PC-3 (cell line): ENCODE results near the gene NARS2. TPM values are rescaled to one million over a fixed set of nuclear protein-coding genes. Genes with fewer than 3 reads are reported as not detected.

ENCODE experiments used
- ATAC-seq: fragments of 200-7000 bp; cut with Tn5 transposase; 2 replicates; pipeline ENCODE4 v1.9.1; 2020; ENCODE audit warnings: mild to moderate bottlenecking, moderate library complexity
- BruUV-seq: library from RNA; stranded (reverse); fragments of 400-500 nt; replicated peaks from 2 replicates; lab custom pipeline; 2021; lab: Mats Ljungman, UMichigan
- CTCF ChIA-PET: fragments of 300-600 bp; sonication (Branson Sonifier 250); formaldehyde crosslinking; loops from one replicate; lab custom pipeline; 2022; ENCODE audit warnings: antibody characterized with exemption; lab: Charles Lee
- POLR2A ChIA-PET: fragments of 300-600 bp; sonication (Branson Sonifier 250); formaldehyde crosslinking; loops from one replicate; lab custom pipeline; 2022; ENCODE audit warnings: antibody characterized with exemption; ENCODE audit not compliant: unreplicated experiment; lab: Charles Lee
- DNase-seq: peaks from one replicate; pipeline ENCODE4 v3.0.0-alpha.2; 2015
- H2AFZ ChIP-seq: fragments of 300-600 bp; sonication (generic); 2 replicates; pipeline ENCODE4 v1.6.0; 2016; ENCODE audit warnings: antibody characterized with exemption, low read length
- H3F3A ChIP-seq: fragments of 300-600 bp; sonication (generic); one replicate; pipeline ENCODE4 v1.6.0; 2017; ENCODE audit warnings: antibody characterized with exemption, low read length, control low read depth, mild to moderate bottlenecking; ENCODE audit not compliant: unreplicated experiment
- H3K27ac ChIP-seq: fragments of 300-600 bp; sonication (generic); 2 replicates; pipeline ENCODE4 v1.5.1; 2016; ENCODE audit warnings: mild to moderate bottlenecking, low read length
- H3K27me3 ChIP-seq: fragments of 300-600 bp; sonication (generic); 2 replicates; pipeline ENCODE4 v1.6.1; 2016; ENCODE audit warnings: low read length, mixed read lengths
- H3K36me3 ChIP-seq: fragments of 300-600 bp; sonication (generic); 2 replicates; pipeline ENCODE4 v1.6.1; 2016; ENCODE audit warnings: low read depth, mixed run types, low read length, mixed read lengths
- H3K4me1 ChIP-seq: fragments of 300-600 bp; sonication (generic); 2 replicates; pipeline ENCODE4 v1.5.1; 2016; ENCODE audit warnings: low read length; ENCODE audit not compliant: insufficient read depth
- H3K4me2 ChIP-seq: fragments of 300-600 bp; sonication (generic); 2 replicates; pipeline ENCODE4 v1.6.0; 2016; ENCODE audit warnings: low read length
- H3K4me3 ChIP-seq: fragments of 300-600 bp; sonication (generic); 2 replicates; pipeline ENCODE4 v1.5.1; 2016; ENCODE audit warnings: mild to moderate bottlenecking, low read length, mixed read lengths
- H3K79me2 ChIP-seq: fragments of 300-600 bp; sonication (generic); 2 replicates; pipeline ENCODE4 v1.6.1; 2017; ENCODE audit warnings: low read length, mixed read lengths
- H3K9ac ChIP-seq: fragments of 300-600 bp; sonication (generic); 2 replicates; pipeline ENCODE4 v1.6.0; 2016; ENCODE audit warnings: mild to moderate bottlenecking, low read length
- H3K9me2 ChIP-seq: fragments of 300-600 bp; sonication (generic); replicated peaks from 2 replicates; pipeline ENCODE4 v1.6.1; 2016; ENCODE audit warnings: mixed run types, low read length, mixed read lengths
- H3K9me3 ChIP-seq: fragments of 300-600 bp; sonication (generic); 2 replicates; pipeline ENCODE4 v1.6.1; 2016; ENCODE audit warnings: low read length, mixed read lengths
- H4K20me1 ChIP-seq: fragments of 300-600 bp; sonication (generic); 2 replicates; pipeline ENCODE4 v1.6.1; 2016; ENCODE audit warnings: low read length, mixed read lengths
- CTCF ChIP-seq: fragments of 300-600 bp; sonication (generic); conservative IDR thresholded peaks from 2 replicates; pipeline ENCODE4 v1.5.1; 2017; ENCODE audit warnings: antibody characterized with exemption, low read depth, mild to moderate bottlenecking, low read length
- EZH2 ChIP-seq: fragments of 300-600 bp; sonication (generic); IDR thresholded peaks from one replicate; pipeline ENCODE4 v1.6.1; 2017; ENCODE audit warnings: antibody characterized with exemption, mild to moderate bottlenecking, low read length; ENCODE audit not compliant: unreplicated experiment
- EZH2phosphoT487 ChIP-seq: fragments of 300-600 bp; sonication (generic); IDR thresholded peaks from 2 replicates; pipeline ENCODE4 v1.6.1; 2018; ENCODE audit warnings: mild to moderate bottlenecking, antibody characterized with exemption, low read length, borderline replicate concordance
- intact Hi-C: fragments of 100-400 bp; cut with micrococcal nuclease; formaldehyde crosslinking; loops from 2 replicates; pipeline ENCODE4 v1.9.0; 2023
- total RNA-seq: library from RNA; depleted of rRNA; stranded (reverse); fragments of >200 nt; gene quantifications from 2 replicates; pipeline ENCODE4 v1.2.3, GENCODE V29; 2014

Gene NARS2
- total RNA-seq, 1 experiment from 2014 or later, result 33.5 TPM

GRCh38 chr11:78497293-78497692 lies 77.4 kb downstream of the NARS2 start:
- POLR2A ChIA-PET, result no interaction called here
- Histone ChIP-seq H2AFZ (no peak overlapping the region), H3K9me2 (no peaks in the 10 kb centered on the region), H3K27me3 (no peaks in the 10 kb centered on the region), H4K20me1 (no peaks in the 10 kb centered on the region), H3K4me1 (no peaks in the 10 kb centered on the region), H3K9ac (no peak overlapping the region), H3K79me2 (no peaks in the 10 kb centered on the region), H3K4me3 (no peak overlapping the region), H3K36me3 (no peaks in the 10 kb centered on the region), H3K27ac (no peak overlapping the region), H3K4me2 (no peak overlapping the region), H3K9me3 (no peaks in the 10 kb centered on the region), H3F3A (no peaks in the 10 kb centered on the region)
- DNase-seq, result no peak
- CTCF ChIA-PET, result interaction anchor here (0.7 kb wide), 1 partner anchor 63 kb away, joined by 3 read pairs; no protein-coding TSS in a partner anchor
- no peak for ATAC-seq
- intact Hi-C loops, result no loop called here
- BruUV-seq, result no TSS peak
- TF ChIP-seq CTCF (no peak), EZH2 (no peak), EZH2phosphoT487 (no peak)

GRCh38 chr11:78493413-78493975 lies 81.2 kb downstream of the NARS2 start:
- Histone ChIP-seq H3K9ac (no peak overlapping the region), H3K9me3 (no peaks in the 10 kb centered on the region), H3K9me2 (no peaks in the 10 kb centered on the region), H2AFZ (no peak overlapping the region), H3K4me2 (no peak overlapping the region), H3K4me1 (no peaks in the 10 kb centered on the region), H3K27me3 (no peaks in the 10 kb centered on the region), H3K79me2 (no peaks in the 10 kb centered on the region), H3F3A (no peaks in the 10 kb centered on the region), H3K4me3 (no peak overlapping the region), H3K36me3 (no peaks in the 10 kb centered on the region; the same call in 1 of the 2 replicates), H4K20me1 (no peaks in the 10 kb centered on the region), H3K27ac (no peak overlapping the region)
- CTCF ChIA-PET, result no interaction called here
- no TSS peak for BruUV-seq
- POLR2A ChIA-PET, result no interaction called here
- DNase-seq (no peak), ATAC-seq (no peak)
- intact Hi-C loops, result no loop called here
- TF ChIP-seq CTCF (no peak), EZH2 (no peak), EZH2phosphoT487 (no peak)

GRCh38 chr11:78492973-78493372 lies 81.7 kb downstream of the NARS2 start:
- BruUV-seq, result no TSS peak

More at GRCh38 chr11:78492973-78493372, 81.7 kb downstream of the NARS2 start:
- Histone ChIP-seq H2AFZ (no peak overlapping the region), H3K9me3 (no peaks in the 10 kb centered on the region), H3K27ac (no peak overlapping the region), H3K9me2 (no peaks in the 10 kb centered on the region), H3K36me3 (no peaks in the 10 kb centered on the region; the same call in 1 of the 2 replicates), H3K27me3 (no peaks in the 10 kb centered on the region), H3K4me3 (no peak overlapping the region), H3K9ac (no peak overlapping the region), H3K4me2 (no peak overlapping the region), H3K4me1 (no peaks in the 10 kb centered on the region), H3K79me2 (no peaks in the 10 kb centered on the region), H3F3A (no peaks in the 10 kb centered on the region), H4K20me1 (no peaks in the 10 kb centered on the region)
- ATAC-seq (no peak), DNase-seq (no peak)
- CTCF ChIA-PET, result no interaction called here
- POLR2A ChIA-PET, result no interaction called here
- intact Hi-C loops, result no loop called here
- TF ChIP-seq EZH2 (no peak), EZH2phosphoT487 (no peak), CTCF (no peak)
